H9 (cell line): Measurements from ENCODE around the gene EXOC2. TPM values are rescaled to one million over a fixed set of nuclear protein-coding genes. Genes with fewer than 3 reads are reported as not detected.

Experiments used
- DNase-seq: peaks from one replicate; pipeline ENCODE4 v3.0.0-alpha.2; 2017
- H2AFZ ChIP-seq: one replicate; pipeline ENCODE4 v1.6.1; 2013; ENCODE audit warnings: mild to moderate bottlenecking, low read length, control low read depth, moderate library complexity
- H2AK5ac ChIP-seq: 2 replicates; pipeline ENCODE4 v1.6.1; 2013; ENCODE audit warnings: low read length, control low read depth, mixed read lengths; ENCODE audit not compliant: insufficient read length
- H2BK120ac ChIP-seq: one replicate; pipeline ENCODE4 v1.6.1; 2013; ENCODE audit warnings: low read depth, mild to moderate bottlenecking, low read length, control low read depth, inconsistent platforms; ENCODE audit not compliant: poor library complexity, severe bottlenecking
- H2BK12ac ChIP-seq: 2 replicates; pipeline ENCODE4 v1.6.1; 2013; ENCODE audit warnings: low read length, control low read depth, mixed read lengths, low read depth; ENCODE audit not compliant: insufficient read length
- H2BK15ac ChIP-seq: 2 replicates; pipeline ENCODE4 v1.6.1; 2013; ENCODE audit warnings: low read depth, low read length, control low read depth
- H2BK20ac ChIP-seq: one replicate; pipeline ENCODE4 v1.6.1; 2013; ENCODE audit warnings: low read depth, mild to moderate bottlenecking, low read length, control low read depth, inconsistent platforms; ENCODE audit not compliant: poor library complexity, severe bottlenecking
- H2BK5ac ChIP-seq: 2 replicates; pipeline ENCODE4 v1.6.1; 2013; ENCODE audit warnings: low read length, control low read depth, mixed read lengths; ENCODE audit not compliant: insufficient read length
- H3K14ac ChIP-seq: 2 replicates; pipeline ENCODE4 v1.6.1; 2013; ENCODE audit warnings: low read length, control low read depth; ENCODE audit not compliant: insufficient read depth
- H3K18ac ChIP-seq: 2 replicates; pipeline ENCODE4 v1.6.1; 2013; ENCODE audit warnings: low read depth, mild to moderate bottlenecking, mixed read lengths, low read length, control low read depth; ENCODE audit not compliant: insufficient read length
- H3K23ac ChIP-seq: 2 replicates; pipeline ENCODE4 v1.6.1; 2013; ENCODE audit warnings: low read length, control low read depth, mixed read lengths, low read depth; ENCODE audit not compliant: insufficient read length
- H3K23me2 ChIP-seq: 2 replicates; pipeline ENCODE4 v1.6.1; 2013; ENCODE audit warnings: low read depth, mild to moderate bottlenecking, mixed read lengths, low read length, control low read depth; ENCODE audit not compliant: insufficient read length, poor library complexity, severe bottlenecking
- H3K27ac ChIP-seq: 2 replicates; pipeline ENCODE4 v1.5.1; 2013; ENCODE audit warnings: low read length, control low read depth, mixed read lengths, low read depth; ENCODE audit not compliant: insufficient read length
- H3K27me3 ChIP-seq: 2 replicates; pipeline ENCODE4 v1.6.1; 2013; ENCODE audit warnings: low read length, control low read depth, inconsistent platforms; ENCODE audit not compliant: insufficient read depth
- H3K4ac ChIP-seq: 2 replicates; pipeline ENCODE4 v1.6.1; 2013; ENCODE audit warnings: low read depth, mild to moderate bottlenecking, control low read depth, inconsistent platforms, low read length, moderate library complexity
- H3K4me1 ChIP-seq: 2 replicates; pipeline ENCODE4 v1.6.1; 2013; ENCODE audit warnings: low read length, control low read depth, inconsistent platforms; ENCODE audit not compliant: insufficient read depth
- H3K4me2 ChIP-seq: 2 replicates; pipeline ENCODE4 v1.6.1; 2013; ENCODE audit warnings: low read length, control low read depth, mixed read lengths; ENCODE audit not compliant: insufficient read length, insufficient read depth
- H3K56ac ChIP-seq: 2 replicates; pipeline ENCODE4 v1.6.1; 2013; ENCODE audit warnings: low read depth, mild to moderate bottlenecking, mixed read lengths, low read length, control low read depth; ENCODE audit not compliant: insufficient read length
- H3K79me1 ChIP-seq: 2 replicates; pipeline ENCODE4 v1.6.1; 2013; ENCODE audit warnings: low read depth, mild to moderate bottlenecking, moderate library complexity, low read length, control low read depth, inconsistent platforms; ENCODE audit not compliant: insufficient read depth, poor library complexity, severe bottlenecking
- H3K79me2 ChIP-seq: 2 replicates; pipeline ENCODE4 v1.6.1; 2013; ENCODE audit warnings: low read length, control low read depth, inconsistent platforms; ENCODE audit not compliant: insufficient read depth
- H3K9ac ChIP-seq: 2 replicates; pipeline ENCODE4 v1.6.1; 2013; ENCODE audit warnings: low read length, control low read depth, mixed read lengths; ENCODE audit not compliant: insufficient read length; ENCODE audit errors: extremely low read depth
- H3K9me3 ChIP-seq: one replicate; pipeline ENCODE4 v1.6.1; 2013; ENCODE audit warnings: low read depth, low read length, inconsistent platforms; ENCODE audit not compliant: control insufficient read depth
- H3T11ph ChIP-seq: one replicate; pipeline ENCODE4 v1.6.1; 2013; ENCODE audit warnings: mild to moderate bottlenecking, low read length, control low read depth, inconsistent platforms
- H4K20me1 ChIP-seq: one replicate; pipeline ENCODE4 v1.6.1; 2013; ENCODE audit not compliant: control insufficient read depth, insufficient read length, insufficient read depth
- H4K5ac ChIP-seq: 2 replicates; pipeline ENCODE4 v1.6.1; 2013; ENCODE audit warnings: low read depth, mild to moderate bottlenecking, mixed read lengths, low read length, control low read depth; ENCODE audit not compliant: insufficient read length
- H4K8ac ChIP-seq: replicated peaks from 2 replicates; pipeline ENCODE4 v1.6.1; 2013; ENCODE audit warnings: low read length, control low read depth, mixed read lengths, low read depth; ENCODE audit not compliant: insufficient read length
- H4K91ac ChIP-seq: 2 replicates; pipeline ENCODE4 v1.6.1; 2013; ENCODE audit warnings: low read depth, mild to moderate bottlenecking, moderate library complexity, mixed read lengths, low read length, control low read depth; ENCODE audit not compliant: insufficient read length
- H3K27ac Mint-ChIP-seq, 3 experiments: 2 replicates in 2 of 3; 3 replicates in 1 of 3; pipeline ENCODE4 v1.8.0; 2020 to 2021; ENCODE audit warnings: mixed read lengths in 3 of 3, mild to moderate bottlenecking in 1 of 3, moderate library complexity in 1 of 3
- H3K27me3 Mint-ChIP-seq: 2 replicates; pipeline ENCODE4 v1.8.0; 2021; ENCODE audit warnings: low read depth, mild to moderate bottlenecking, moderate library complexity, mixed read lengths
- H3K36me3 Mint-ChIP-seq, 3 experiments: 2 replicates in 2 of 3; 3 replicates in 1 of 3; pipeline ENCODE4 v1.8.0; 2020 to 2021; ENCODE audit warnings: low read depth in 3 of 3, mixed read lengths in 3 of 3; ENCODE audit not compliant: insufficient read depth in 1 of 3
- H3K4me1 Mint-ChIP-seq, 2 experiments: 2 replicates each; pipeline ENCODE4 v1.8.0; 2020; ENCODE audit warnings: mixed read lengths in 2 of 2
- H3K4me3 Mint-ChIP-seq, 2 experiments: 2 replicates in 1 of 2; 3 replicates in 1 of 2; pipeline ENCODE4 v1.8.0; 2020 to 2021; ENCODE audit warnings: mild to moderate bottlenecking in 2 of 2, mixed read lengths in 2 of 2, moderate library complexity in 1 of 2
- H3K9me3 Mint-ChIP-seq, 2 experiments: 2 replicates in 1 of 2; 3 replicates in 1 of 2; pipeline ENCODE4 v1.8.0; 2020; ENCODE audit warnings: mild to moderate bottlenecking in 2 of 2, mixed read lengths in 2 of 2, moderate library complexity in 1 of 2
- CTCF ChIP-seq: fragments of 200-600 bp; sonication (generic); conservative IDR thresholded peaks from 3 replicates; pipeline ENCODE4 v1.8.0; 2021; ENCODE audit warnings: antibody characterized with exemption, mild to moderate bottlenecking
- WGBS: extraction: QIAGEN DNeasy Blood & Tissue Kit; methylation state at CpG from one replicate; pipeline ENCODE4 v1.1.7; 2013; ENCODE audit warnings: missing lambda C conversion rate, low lambda C conversion rate, mixed read lengths; ENCODE audit not compliant: insufficient read length; ENCODE audit errors: extremely low coverage; 5-methylcytosine and 5-hydroxymethylcytosine counted together
- total RNA-seq: library from RNA; stranded (reverse); gene quantifications from 2 replicates; pipeline ENCODE4 v1.2.1, GENCODE V29; 2021

The EXOC2 gene
- total RNA-seq, 1 experiment from 2014 or later = 29.9 TPM

DNA sequence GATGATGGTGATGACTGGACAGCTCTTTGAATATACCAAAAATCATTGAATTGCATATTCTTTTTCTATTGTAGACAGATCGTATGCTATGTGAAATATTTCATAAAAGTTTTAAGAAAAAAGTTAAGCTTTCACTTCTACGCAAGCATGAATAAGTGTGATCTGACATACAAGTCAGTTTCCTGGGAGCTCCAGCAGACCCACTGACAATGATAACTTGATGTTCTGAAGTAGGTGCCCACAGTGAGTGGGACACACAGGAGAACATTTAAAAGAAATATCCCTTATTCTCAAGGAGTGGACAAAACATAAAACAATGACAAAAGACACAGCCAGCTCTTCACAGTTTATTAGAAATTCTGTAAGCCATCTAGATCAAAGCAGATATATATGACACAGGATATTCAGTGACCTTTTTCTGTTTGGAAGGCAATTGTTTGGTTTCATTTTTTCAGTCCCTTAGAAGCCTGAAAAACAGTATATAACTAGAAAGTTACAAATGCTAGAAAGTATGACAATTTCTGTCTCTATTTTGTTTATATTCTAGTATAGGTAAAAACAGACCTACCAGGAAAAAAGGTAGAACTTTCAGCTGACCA, 200.0 kb downstream of the EXOC2 start:
- no peak overlapping the region for H2BK12ac ChIP-seq
- no peak overlapping the region for H2AFZ ChIP-seq
- TF ChIP-seq CTCF = no peak
- H2BK15ac ChIP-seq = no peak overlapping the region
- no peaks in the 10 kb centered on the region for H3K4me1 Mint-ChIP-seq
- H3K4me2 ChIP-seq = no peak overlapping the region
- no peaks in the 10 kb centered on the region for H3K9me3 ChIP-seq
- no peak overlapping the region for H3K18ac ChIP-seq
- H2AK5ac ChIP-seq = no peak overlapping the region
- H3K23me2 ChIP-seq = no peaks in the 10 kb centered on the region
- no peaks in the 10 kb centered on the region for H3K4me1 ChIP-seq
- no peak overlapping the region for H3K23ac ChIP-seq
- no peaks in the 10 kb centered on the region for H3K27me3 ChIP-seq
- H3K79me1 ChIP-seq = no peaks in the 10 kb centered on the region
- H3K9me3 Mint-ChIP-seq = no peaks in the 10 kb centered on the region
- no peaks in the 10 kb centered on the region for H3K79me2 ChIP-seq
- H3K27ac ChIP-seq = no peak overlapping the region
- no peak overlapping the region for H3K4me3 Mint-ChIP-seq
- no peak for DNase-seq
- no peak overlapping the region for H2BK20ac ChIP-seq
- no peak overlapping the region for H3T11ph ChIP-seq
- H3K36me3 Mint-ChIP-seq = peaks cover 23 to 42% (median 37%) of the 10 kb centered on the region in 3 experiments; a peak in 6 of 7 replicates
- no peak overlapping the region for H3K9ac ChIP-seq
- H2BK5ac ChIP-seq = no peak overlapping the region
- H3K14ac ChIP-seq = no peak overlapping the region
- no peak overlapping the region for H4K91ac ChIP-seq
- no peak overlapping the region for H4K8ac ChIP-seq
- no peaks in the 10 kb centered on the region for H4K20me1 ChIP-seq
- H3K27ac Mint-ChIP-seq = no peak overlapping the region
- H3K56ac ChIP-seq = no peak overlapping the region
- no peak overlapping the region for H4K5ac ChIP-seq
- no peaks in the 10 kb centered on the region for H3K27me3 Mint-ChIP-seq
- no peak overlapping the region for H3K4ac ChIP-seq
- no peak overlapping the region for H2BK120ac ChIP-seq
- no CpG with 5 or more reads among the region's 2 CpGs for WGBS
